HK-2 (cell line): ENCODE results near the gene MTPN.

Experiments
- DNase-seq: peaks from one replicate; pipeline ENCODE4 v3.0.0-alpha.2; 2018; ENCODE audit not compliant: unreplicated experiment

Gene MTPN

GRCh38 chr7:135977007-135977741 lies at the start of gene MTPN:
Gene MTPN, minus strand, starts transcription at chr7:135977359. Its CDS starts 259 bp downstream, at chr7:135977100.
- peak; percentile 99 for DNase-seq

GRCh38 chr7:136026209-136026608 lies 49.0 kb upstream of the MTPN start:
- DNase-seq = no peak

GRCh38 chr7:136023134-136023869 lies 46.1 kb upstream of the MTPN start:
- no peak for DNase-seq

- no peak for DNase-seq
These were observed 43.4 kb upstream of the MTPN start for GRCh38 chr7:136020556-136020955.

- no peak for DNase-seq
These were observed 40.9 kb upstream of the MTPN start for GRCh38 chr7:136018104-136018503.

GRCh38 chr7:136016649-136017395 lies 39.7 kb upstream of the MTPN start:
- no peak for DNase-seq

- no peak for DNase-seq
These were observed 38.5 kb upstream of the MTPN start for GRCh38 chr7:136015638-136016037.

GRCh38 chr7:136014659-136015058 lies 37.5 kb upstream of the MTPN start:
- DNase-seq = no peak

- DNase-seq = no peak
These were observed 35.1 kb upstream of the MTPN start for GRCh38 chr7:136012238-136012637.

- no peak for DNase-seq
These were observed 32.4 kb upstream of the MTPN start for GRCh38 chr7:136009488-136010079.

- DNase-seq = no peak
These were observed 29.0 kb upstream of the MTPN start for GRCh38 chr7:136006208-136006607.

- no peak for DNase-seq
These were observed 26.9 kb upstream of the MTPN start for GRCh38 chr7:136004083-136004482.

- no peak for DNase-seq
These were observed 25.6 kb upstream of the MTPN start for GRCh38 chr7:136002802-136003201.

GRCh38 chr7:136000288-136000913 lies 23.2 kb upstream of the MTPN start:
- DNase-seq = no peak

- no peak for DNase-seq
These were observed 20.9 kb upstream of the MTPN start for GRCh38 chr7:135998081-135998480.

- DNase-seq = no peak
These were observed 18.6 kb upstream of the MTPN start for GRCh38 chr7:135995748-135996147.

- no peak for DNase-seq
These were observed 17.5 kb upstream of the MTPN start for GRCh38 chr7:135994466-135995205.

- no peak for DNase-seq
These were observed 16.8 kb upstream of the MTPN start for GRCh38 chr7:135993950-135994349.

- DNase-seq = no peak
These were observed 14.7 kb upstream of the MTPN start for GRCh38 chr7:135991906-135992305.

GRCh38 chr7:135991322-135991721 lies 14.2 kb upstream of the MTPN start:
- DNase-seq = no peak

- DNase-seq = no peak
These were observed 13.1 kb upstream of the MTPN start for GRCh38 chr7:135990258-135990657.
